GM18870 (cell line): Measurements from ENCODE around the gene PRKAG2.
"Not testable (repeated sequence)": the region's sequence is repeated elsewhere in the genome, so short reads cannot be mapped to it uniquely, and the experiment has no call there.

Experiments used
- ATAC-seq: cut with Tn5 transposase; IDR thresholded peaks from one replicate; pipeline ENCODE4 v1.9.1; 2021; ENCODE audit warnings: moderate library complexity; ENCODE audit not compliant: unreplicated experiment

Gene PRKAG2

GRCh38 chr7:151806204-151806603 is 70.7 kb downstream of the PRKAG2 start:
- ATAC-seq: no peak

GRCh38 chr7:151805191-151805590 is 71.7 kb downstream of the PRKAG2 start:
- ATAC-seq: no peak

GRCh38 chr7:151804756-151805155 is 72.2 kb downstream of the PRKAG2 start:
- no peak for ATAC-seq

- no peak for ATAC-seq
These were observed 73.1 kb downstream of the PRKAG2 start for GRCh38 chr7:151803841-151804240.

- ATAC-seq: no peak
These were observed 74.5 kb downstream of the PRKAG2 start for GRCh38 chr7:151802469-151802846.

- no peak for ATAC-seq
These were observed 75.0 kb downstream of the PRKAG2 start for GRCh38 chr7:151801782-151802468.

- no peak for ATAC-seq
These were observed 75.6 kb downstream of the PRKAG2 start for GRCh38 chr7:151801291-151801690.

GRCh38 chr7:151800861-151801260 is 76.1 kb downstream of the PRKAG2 start:
- ATAC-seq: no peak

- ATAC-seq: no peak
These were observed 76.5 kb downstream of the PRKAG2 start for GRCh38 chr7:151800391-151800790.

- no peak for ATAC-seq
These were observed 77.4 kb downstream of the PRKAG2 start for GRCh38 chr7:151799506-151799905.

- no peak for ATAC-seq
These were observed 78.0 kb downstream of the PRKAG2 start for GRCh38 chr7:151798851-151799448.

- not testable (repeated sequence) for ATAC-seq
These were observed 79.1 kb downstream of the PRKAG2 start for GRCh38 chr7:151797667-151798307.

GRCh38 chr7:151796871-151797537 is 79.9 kb downstream of the PRKAG2 start:
- ATAC-seq: no peak

GRCh38 chr7:151796091-151796870 is 80.6 kb downstream of the PRKAG2 start:
- no peak for ATAC-seq

- ATAC-seq: peak; percentile 74
These were observed 81.6 kb downstream of the PRKAG2 start for GRCh38 chr7:151795168-151795811.

- no peak for ATAC-seq
These were observed 82.3 kb downstream of the PRKAG2 start for GRCh38 chr7:151794508-151795167.

- no peak for ATAC-seq
These were observed 82.9 kb downstream of the PRKAG2 start for GRCh38 chr7:151793991-151794507.

- no peak for ATAC-seq
These were observed 83.4 kb downstream of the PRKAG2 start for GRCh38 chr7:151793531-151793951.

- no peak for ATAC-seq
These were observed 84.3 kb downstream of the PRKAG2 start for GRCh38 chr7:151792636-151793035.

- no peak for ATAC-seq
These were observed 84.8 kb downstream of the PRKAG2 start for GRCh38 chr7:151792086-151792485.
